Stimulated activated CD4-positive, alpha-beta T cell treated with anti-CD3 and anti-CD28 coated beads, Interleukin-2, amount 100 ng/mL, for 48 hours (primary cell): Measurements from ENCODE around the gene WDCP.
"Not testable (repeated sequence)": the region's sequence is repeated elsewhere in the genome, so short reads cannot be mapped to it uniquely, and the experiment has no call there.

Experiments
- DNase-seq, 2 donors: peaks; one replicate each; pipeline ENCODE4 v3.0.0-alpha.2; 2020

WDCP gene

GRCh38 chr2:24021122-24021998, 25.8 kb downstream of the WDCP start:
- DNase-seq, result peak in 1 of 2 donors; percentile 18

GRCh38 chr2:24020244-24020643, 26.9 kb downstream of the WDCP start:
- no peak for DNase-seq

GRCh38 chr2:24019729-24020128, 27.5 kb downstream of the WDCP start:
- no peak for DNase-seq

- no peak for DNase-seq
Observed at GRCh38 chr2:24018241-24018640, 28.9 kb downstream of the WDCP start.

- DNase-seq, result no peak
Observed at GRCh38 chr2:24017711-24018110, 29.5 kb downstream of the WDCP start.

GRCh38 chr2:24016853-24017703, 30.1 kb downstream of the WDCP start:
- DNase-seq, result no peak

- no peak for DNase-seq
Observed at GRCh38 chr2:24016376-24016761, 30.8 kb downstream of the WDCP start.

GRCh38 chr2:24015562-24016375, 31.4 kb downstream of the WDCP start:
- no peak for DNase-seq

- not testable (repeated sequence) for DNase-seq
Observed at GRCh38 chr2:24014902-24015301, 32.3 kb downstream of the WDCP start.

GRCh38 chr2:24012521-24013188, 34.5 kb downstream of the WDCP start:
- DNase-seq, result no peak

- no peak for DNase-seq
Observed at GRCh38 chr2:24011250-24012104, 35.7 kb downstream of the WDCP start.

- DNase-seq, result no peak
Observed at GRCh38 chr2:24010477-24011249, 36.5 kb downstream of the WDCP start.

GRCh38 chr2:24009680-24010476, 37.3 kb downstream of the WDCP start, which contains the start of gene MFSD2B:
Gene MFSD2B, plus strand, starts transcription at chr2:24010085. Its CDS starts 12 bp downstream, at chr2:24010097.
- DNase-seq, result no peak

- DNase-seq, result no peak
Observed at GRCh38 chr2:24009367-24009679, 37.9 kb downstream of the WDCP start.

- no peak for DNase-seq
Observed at GRCh38 chr2:24008672-24009366, 38.4 kb downstream of the WDCP start.

GRCh38 chr2:24007693-24008092, 39.5 kb downstream of the WDCP start:
- no peak for DNase-seq

GRCh38 chr2:23994567-23994966, 52.6 kb downstream of the WDCP start:
- no peak for DNase-seq

GRCh38 chr2:23993736-23994269, 53.4 kb downstream of the WDCP start:
- no peak for DNase-seq

- no peak for DNase-seq
Observed at GRCh38 chr2:23992931-23993330, 54.3 kb downstream of the WDCP start.
